Adipose tissue (tissue), 3 donors: ENCODE measurements around the gene P4HB. TPM values are rescaled to one million over a fixed set of nuclear protein-coding genes. Genes with fewer than 3 reads are reported as not detected.

ENCODE experiments used
- H3K27ac ChIP-seq: one replicate; pipeline ENCODE4 v1.5.1; 2013; ENCODE audit warnings: low read depth, low read length
- WGBS, 3 donors: extraction: QIAGEN DNeasy Blood & Tissue Kit; methylation state at CpG; one replicate each; pipeline ENCODE4 v1.1.7; 2013; 5-methylcytosine and 5-hydroxymethylcytosine counted together
- polyA plus RNA-seq, 3 donors: library from polyadenylated mRNA; stranded (reverse); fragments of 200-250 nt; gene quantifications; one replicate each; pipeline ENCODE4 v1.2.3, GENCODE V29; 2013
- donor health status: healthy with polysubstance abuse.
- donor health status: Bipolar disorder and iron deficiency.
- donor health status: healthy.

Gene P4HB
- polyA plus RNA-seq, result 1,000 to 10,000 TPM in 1 of 3 donors, 100 to 1,000 TPM in 2; 377 to 2,064 (median 453) TPM

DNA sequence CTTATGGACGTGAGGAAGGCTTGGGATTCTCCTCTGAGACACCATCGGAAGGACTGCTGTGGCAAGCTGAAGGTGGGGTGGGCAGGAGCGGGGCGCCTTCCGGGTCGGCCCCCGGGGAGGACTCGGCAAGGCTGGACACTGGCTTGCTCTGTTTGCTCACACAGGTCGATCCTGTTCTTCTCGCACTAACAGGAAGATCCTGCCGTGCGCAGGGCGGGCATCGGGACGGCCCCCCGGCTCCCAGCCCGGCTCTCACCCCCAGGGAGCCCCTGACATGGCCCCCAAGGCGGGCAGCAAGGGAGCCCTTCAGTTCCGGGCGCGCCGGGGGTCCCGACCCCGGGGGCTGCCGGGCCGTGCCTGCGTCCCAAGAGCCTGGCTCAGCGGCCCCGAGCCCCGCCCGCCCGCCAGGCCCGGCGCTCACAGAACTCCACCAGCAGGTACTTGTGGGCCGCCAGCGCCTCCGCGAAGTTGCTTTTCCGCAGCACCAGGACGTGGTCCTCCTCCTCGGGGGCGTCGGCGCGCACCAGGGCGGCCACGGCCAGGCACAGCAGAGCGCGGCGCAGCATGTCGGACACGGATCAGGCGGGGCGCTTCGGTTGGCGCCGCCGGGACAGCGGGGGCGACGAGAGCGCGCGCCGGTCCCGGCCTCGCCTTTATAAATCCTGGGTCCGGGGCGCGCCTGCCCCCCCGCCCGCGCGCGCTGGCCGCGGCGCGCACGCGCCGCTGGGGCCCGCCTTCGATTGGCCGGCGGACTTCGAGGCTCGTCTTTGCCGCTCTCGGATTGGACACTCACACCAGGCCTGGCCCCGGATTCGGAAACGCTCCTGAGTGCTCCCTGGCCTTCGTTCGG is at the start of gene P4HB:
TSS of gene P4HB (minus strand) at position 630 of the 850 bp plus-strand sequence. CDS start at position 566, 64 bp downstream.
- H3K27ac ChIP-seq, result peak within 1 kb of the TSS; percentile 29
- 0 to 1% (median 0%) methylated on average over 50 to 95 of the region's 95 CpGs for WGBS, 3 donors

GRCh38 chr17:81909231-81909630 is 48.9 kb upstream of the P4HB start:
- H3K27ac ChIP-seq, result no peak overlapping the region
- 91 to 93% (median 92%) methylated on average over 12 of the region's 12 CpGs for WGBS, 3 donors

DNA sequence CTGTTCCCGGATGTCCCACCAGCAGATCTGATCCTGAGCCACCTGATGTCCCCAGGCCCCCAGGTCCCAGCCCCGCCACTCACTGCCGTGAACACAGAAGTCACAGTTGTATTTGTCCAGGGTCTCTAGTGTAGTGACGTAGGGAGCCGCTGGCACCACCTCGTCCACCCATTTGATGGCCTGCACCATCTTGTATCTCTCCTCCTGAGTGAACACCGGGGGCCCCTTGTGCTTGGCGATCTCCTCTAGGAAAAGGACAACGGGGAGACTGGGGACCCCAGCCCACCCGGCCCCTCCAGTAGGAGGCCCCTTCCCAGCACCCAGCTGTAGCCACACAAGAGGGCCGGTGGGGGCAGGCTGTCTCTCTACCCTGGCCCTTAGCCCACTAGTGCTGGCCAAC is 48.5 kb upstream of the P4HB start:
- 93 to 95% (median 94%) methylated on average over 11 of the region's 11 CpGs for WGBS, 3 donors
- no peak overlapping the region for H3K27ac ChIP-seq

GRCh38 chr17:81907219-81908145 is 47.1 kb upstream of the P4HB start:
- no peak overlapping the region for H3K27ac ChIP-seq
- WGBS, 3 donors, result 94 to 95% (median 94%) methylated on average over 26 of the region's 26 CpGs

DNA sequence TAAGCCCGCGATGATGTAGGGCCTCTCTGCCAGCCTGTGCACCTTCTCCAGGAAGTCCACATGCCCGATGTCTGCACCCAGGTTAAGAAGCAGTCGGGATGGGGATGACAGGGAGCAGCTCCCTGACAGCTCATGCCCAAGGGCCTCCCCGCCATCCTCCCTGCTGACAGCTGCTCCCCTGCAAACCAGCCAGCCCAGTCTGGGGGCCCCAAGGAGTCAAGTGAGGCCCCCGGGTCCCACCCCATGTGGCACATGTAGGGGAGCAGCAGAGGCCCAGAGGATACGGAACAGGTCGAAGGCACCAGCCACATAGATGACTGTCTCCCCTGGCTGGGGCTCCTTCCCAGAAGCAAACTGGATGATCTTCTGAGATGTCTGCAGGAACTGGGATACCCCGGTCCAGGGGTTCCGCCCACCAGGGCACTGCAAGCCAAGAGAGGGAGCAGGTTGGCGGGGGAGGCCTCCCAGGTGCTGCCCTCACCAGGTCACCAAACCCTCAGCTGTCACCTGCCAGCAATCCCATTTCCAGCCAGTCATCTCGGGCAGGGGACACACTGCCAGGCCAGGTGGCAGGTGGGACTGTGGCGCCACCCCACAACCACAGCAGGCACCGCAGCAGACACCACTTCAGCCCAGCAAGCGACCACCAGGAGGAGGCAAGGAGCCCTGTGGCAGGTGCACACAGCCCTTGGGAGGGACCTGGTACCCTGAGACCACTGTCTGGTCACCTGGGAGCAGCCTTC is 46.3 kb upstream of the P4HB start:
- H3K27ac ChIP-seq, result no peak overlapping the region
- WGBS, 3 donors, result 88 to 93% (median 91%) methylated on average over 15 of the region's 15 CpGs

- no peak overlapping the region for H3K27ac ChIP-seq
- WGBS, 3 donors, result 92 to 97% (median 95%) methylated on average over 10 of the region's 10 CpGs
These were observed 45.7 kb upstream of the P4HB start for GRCh38 chr17:81905993-81906392.

- 94 to 96% (median 96%) methylated on average over 16 of the region's 16 CpGs for WGBS, 3 donors
- no peak overlapping the region for H3K27ac ChIP-seq
These were observed 45.1 kb upstream of the P4HB start for GRCh38 chr17:81905424-81905875.

DNA sequence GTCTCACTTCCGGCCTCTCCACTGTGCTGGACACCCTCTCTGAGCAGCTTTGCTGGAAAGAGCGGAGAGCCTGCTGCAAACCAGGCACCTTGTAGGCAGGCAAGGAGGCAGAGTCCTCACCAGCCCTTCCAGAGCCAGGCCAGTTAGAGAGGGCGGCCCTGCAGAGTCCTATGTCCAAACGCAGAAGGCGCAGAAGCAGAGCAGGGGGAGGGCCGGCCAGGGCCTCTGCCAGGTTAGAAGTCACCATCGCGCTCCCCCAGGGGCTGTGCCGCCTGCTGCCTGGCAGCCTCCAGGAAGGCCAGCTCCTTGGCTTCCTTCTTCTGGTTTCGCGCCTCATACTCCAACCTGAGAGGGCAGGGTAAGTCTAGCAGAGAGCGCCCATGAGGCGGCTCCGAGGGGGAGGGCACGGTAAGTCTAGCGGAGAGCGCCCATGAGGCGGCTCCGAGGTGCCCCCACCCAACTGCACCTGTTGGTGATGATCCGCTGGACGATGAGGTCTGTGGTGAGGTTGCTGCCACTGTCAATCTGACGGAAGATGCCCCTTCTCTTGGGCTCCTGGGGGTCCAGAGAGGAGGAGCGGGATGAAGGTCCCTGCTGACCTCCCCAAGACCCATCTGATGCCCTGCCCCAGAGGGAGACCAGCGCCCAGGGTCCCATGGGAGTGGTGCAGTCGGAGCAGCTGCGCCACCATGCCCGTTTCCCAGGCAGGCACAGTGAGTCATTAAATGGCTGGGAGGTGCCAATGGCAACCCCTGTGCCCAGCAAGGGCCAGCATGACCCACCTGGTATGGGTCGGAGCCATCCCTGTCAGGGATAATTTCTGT is 44.5 kb upstream of the P4HB start:
- H3K27ac ChIP-seq, result no peak overlapping the region
- WGBS, 3 donors, result 91 to 92% (median 91%) methylated on average over 27 to 28 of the region's 28 CpGs

GRCh38 chr17:81903896-81904599 is 43.7 kb upstream of the P4HB start:
- H3K27ac ChIP-seq, result no peak overlapping the region
- WGBS, 3 donors, result 94 to 96% (median 94%) methylated on average over 24 of the region's 24 CpGs

DNA sequence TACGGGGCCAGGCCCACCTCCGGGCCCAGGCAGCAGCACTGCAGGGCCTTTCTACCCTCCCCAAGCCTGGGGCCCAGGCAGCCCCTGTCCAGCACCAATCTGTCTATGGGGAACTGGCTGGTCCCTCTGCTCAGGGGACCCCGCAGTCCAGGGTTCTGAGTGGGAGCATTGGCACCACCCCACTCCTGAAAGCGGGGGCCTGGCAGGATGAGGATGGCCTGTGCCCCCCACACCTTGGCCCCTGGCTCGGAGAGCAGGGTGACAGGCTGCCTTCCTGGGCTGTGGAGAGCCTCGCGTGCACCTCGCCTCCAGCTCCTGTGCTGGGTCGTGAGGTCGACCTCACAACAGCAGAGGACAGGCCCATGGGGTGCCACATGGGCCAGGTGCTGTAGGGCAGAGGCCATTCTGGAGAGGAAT is 43.1 kb upstream of the P4HB start:
- 93 to 99% (median 97%) methylated on average over 10 of the region's 10 CpGs for WGBS, 3 donors
- no peak overlapping the region for H3K27ac ChIP-seq

DNA sequence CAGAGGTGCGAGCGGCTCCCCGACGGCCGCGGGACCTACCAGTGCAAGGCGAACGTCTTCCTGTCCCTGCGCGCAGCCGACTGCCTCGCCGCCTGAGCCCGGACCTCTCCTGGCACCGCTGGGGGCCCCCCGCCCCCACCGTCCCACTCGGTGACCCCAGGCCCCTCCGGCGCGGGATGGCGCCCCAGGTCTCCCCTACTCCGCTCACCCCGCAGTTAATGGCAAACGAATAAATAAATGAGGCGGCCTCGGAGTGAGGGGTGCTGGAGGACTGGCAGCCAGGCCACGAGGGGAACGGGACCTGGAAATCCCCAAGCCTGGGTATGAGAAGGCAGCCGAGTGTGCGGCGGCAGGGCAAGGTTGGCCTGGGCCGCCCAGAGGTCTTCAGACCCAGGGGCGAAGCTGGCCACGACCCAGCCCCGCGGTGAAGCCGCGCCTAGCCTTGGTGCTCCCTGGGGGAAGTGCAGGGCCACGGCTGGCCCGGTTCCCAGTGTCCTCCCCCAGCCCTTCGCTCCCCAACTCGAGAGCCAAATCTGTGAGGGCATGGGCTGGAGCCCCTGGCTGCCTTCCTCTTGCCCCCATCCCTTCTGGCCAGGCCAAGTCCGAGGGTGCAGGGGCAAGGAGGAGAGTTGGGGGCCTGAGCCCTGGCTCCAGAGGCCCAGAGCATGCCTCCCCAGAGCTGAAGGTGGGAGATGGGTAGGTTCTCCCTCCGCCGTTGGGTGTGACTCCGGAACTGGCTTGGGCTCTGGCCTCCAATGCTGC is 42.5 kb upstream of the P4HB start:
- H3K27ac ChIP-seq, result no peak overlapping the region
- WGBS, 3 donors, result 30 to 37% (median 34%) methylated on average over 42 to 47 of the region's 47 CpGs

DNA sequence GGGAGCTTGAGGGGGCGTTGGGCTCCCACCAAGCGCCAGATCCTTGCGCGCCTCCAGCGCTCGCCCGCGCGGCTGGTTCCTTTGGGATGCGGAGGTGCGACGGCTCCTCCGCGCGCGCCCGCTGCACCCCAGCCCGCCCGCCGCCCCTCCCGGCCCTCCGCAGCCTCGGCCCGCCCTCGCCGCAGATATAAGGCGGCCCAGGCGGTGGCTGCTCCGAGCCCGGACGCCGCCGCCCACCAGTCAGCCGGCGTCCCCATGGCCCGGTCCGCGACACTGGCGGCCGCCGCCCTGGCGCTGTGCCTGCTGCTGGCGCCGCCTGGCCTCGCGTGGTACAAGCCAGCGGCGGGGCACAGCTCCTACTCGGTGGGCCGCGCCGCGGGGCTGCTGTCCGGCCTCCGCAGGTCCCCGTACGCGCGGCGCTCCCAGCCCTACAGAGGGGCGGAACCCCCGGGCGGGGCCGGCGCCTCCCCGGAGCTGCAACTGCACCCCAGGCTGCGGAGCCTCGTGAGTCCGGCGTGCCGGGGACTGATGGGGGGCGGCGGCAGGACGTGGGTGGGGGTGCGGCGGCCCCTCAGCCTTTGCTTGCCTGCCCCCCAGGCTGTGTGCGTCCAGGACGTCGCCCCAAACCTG is 41.8 kb upstream of the P4HB start, which contains the start of gene NPB:
TSS of gene NPB (plus strand) at position 216 of the 630 bp plus-strand sequence. CDS start at position 256, 40 bp downstream.
- 1 to 2% (median 1%) methylated on average over 54 to 78 of the region's 79 CpGs for WGBS, 3 donors
- no peak within 1 kb of the TSS for H3K27ac ChIP-seq

- WGBS, 3 donors, result 50 to 64% (median 53%) methylated on average over 16 to 21 of the region's 21 CpGs
- no peak overlapping the region for H3K27ac ChIP-seq
These were observed 41.1 kb upstream of the P4HB start for GRCh38 chr17:81901167-81902022.

GRCh38 chr17:81900181-81900820 is 40.0 kb upstream of the P4HB start:
- WGBS, 3 donors, result 81 to 85% (median 82%) methylated on average over 18 of the region's 18 CpGs
- no peak overlapping the region for H3K27ac ChIP-seq
